IPS-NIHi7 (cell line): ENCODE data around the gene NMT1.

Experiments
- DNase-seq: peaks from one replicate; pipeline ENCODE4 v3.0.0; 2012; ENCODE audit warnings: mixed read lengths; ENCODE audit errors: extremely low spot score

The NMT1 gene

GRCh38 chr17:45104907-45105624 lies 43.9 kb downstream of the NMT1 start:
- DNase-seq: no peak

- no peak for DNase-seq
These were observed 45.0 kb downstream of the NMT1 start for GRCh38 chr17:45106096-45106495.

GRCh38 chr17:45106582-45106981 lies 45.5 kb downstream of the NMT1 start:
- DNase-seq: no peak

- DNase-seq: no peak
These were observed 46.3 kb downstream of the NMT1 start for GRCh38 chr17:45107293-45108010.

- DNase-seq: no peak
These were observed 46.9 kb downstream of the NMT1 start for GRCh38 chr17:45108051-45108450.

GRCh38 chr17:45108595-45109521 lies 47.7 kb downstream of the NMT1 start:
- no peak for DNase-seq

GRCh38 chr17:45110676-45111611 lies 49.8 kb downstream of the NMT1 start:
- no peak for DNase-seq

GRCh38 chr17:45111850-45112249 lies 50.7 kb downstream of the NMT1 start:
- no peak for DNase-seq

- DNase-seq: no peak
These were observed 51.7 kb downstream of the NMT1 start for GRCh38 chr17:45112559-45113423.

- no peak for DNase-seq
These were observed 52.3 kb downstream of the NMT1 start for GRCh38 chr17:45113424-45113754.

GRCh38 chr17:45114117-45114932 lies 53.2 kb downstream of the NMT1 start:
- DNase-seq: no peak

- no peak for DNase-seq
These were observed 54.0 kb downstream of the NMT1 start for GRCh38 chr17:45115015-45115625.

- DNase-seq: no peak
These were observed 54.8 kb downstream of the NMT1 start for GRCh38 chr17:45115871-45116270.

- no peak for DNase-seq
These were observed 55.4 kb downstream of the NMT1 start for GRCh38 chr17:45116434-45117016.

GRCh38 chr17:45117334-45117733 lies 56.2 kb downstream of the NMT1 start:
- no peak for DNase-seq

- DNase-seq: no peak
These were observed 56.9 kb downstream of the NMT1 start for GRCh38 chr17:45117848-45118646.

GRCh38 chr17:45118691-45119090 lies 57.6 kb downstream of the NMT1 start:
- DNase-seq: no peak

- DNase-seq: no peak
These were observed 58.8 kb downstream of the NMT1 start for GRCh38 chr17:45119964-45120363.
